HCT116 (cell line): ENCODE results near the gene TXLNG. TPM values are rescaled to one million over a fixed set of nuclear protein-coding genes. Genes with fewer than 3 reads are reported as not detected.

Experiments
- ATAC-seq: fragments of 200-7000 bp; cut with Tn5 transposase; 2 replicates; pipeline ENCODE4 v1.9.1; 2020; ENCODE audit warnings: mild to moderate bottlenecking, moderate library complexity
- BruUV-seq: library from RNA; stranded (reverse); fragments of 400-500 nt; replicated peaks from 2 replicates; lab custom pipeline; 2021; lab: Mats Ljungman, UMichigan
- CTCF ChIA-PET: fragments of 300-600 bp; sonication (Branson Sonifier 250); formaldehyde crosslinking; loops from one replicate; lab custom pipeline; 2021; ENCODE audit warnings: antibody characterized with exemption; lab: Charles Lee
- POLR2A ChIA-PET: fragments of 300-600, 350-600 bp; sonication (Branson Sonifier 250); formaldehyde crosslinking; loops from one replicate; lab custom pipeline; 2021; ENCODE audit warnings: antibody characterized with exemption; lab: Charles Lee
- RAD21 ChIA-PET, 2 experiments: fragments of 300-600 bp; sonication (Branson Sonifier 250); formaldehyde crosslinking; loops; one replicate each; lab custom pipeline; 2023; ENCODE audit warnings: low total read pairs in 2 of 2; ENCODE audit not compliant: uncharacterized antibody in 2 of 2, unreplicated experiment in 2 of 2, low non-redundant PET in 1 of 2; lab: Charles Lee
- DNase-seq: peaks from one replicate; pipeline ENCODE4 v3.0.0-alpha.2; 2010; ENCODE audit warnings: low read depth, low spot score
- H2AFZ ChIP-seq: fragments of 200-600 bp; shearing (Covaris generic), sonication (generic); 2 replicates; pipeline ENCODE4 v1.6.1; 2017; ENCODE audit warnings: low read depth, mixed run types, mixed read lengths, antibody characterized with exemption, low read length; ENCODE audit not compliant: poor library complexity, severe bottlenecking
- H3K27ac ChIP-seq: 2 replicates; pipeline ENCODE4 v1.5.1; 2012; ENCODE audit warnings: low read depth, low read length
- H3K27me3 ChIP-seq: fragments of 200-600 bp; sonication (generic); 2 replicates; pipeline ENCODE4 v1.6.1; 2016; ENCODE audit warnings: mixed run types, low read length, mixed read lengths; ENCODE audit not compliant: insufficient read depth
- H3K36me3 ChIP-seq, 2 experiments: fragments of 200-500 bp in 1 of 2; fragments of 200-600 bp in 1 of 2; sonication (Bioruptor generic) in 1 of 2; sonication (generic) in 1 of 2; 2 replicates each; pipeline versions ENCODE4 v1.5.1 to v1.6.1; 2014 to 2016; ENCODE audit warnings: low read length in 2 of 2, inconsistent platforms in 1 of 2, mixed read lengths in 1 of 2, mixed run types in 1 of 2; ENCODE audit not compliant: insufficient read depth in 2 of 2, control insufficient read depth in 1 of 2
- H3K4me1 ChIP-seq, 2 experiments: fragments of 200-600 bp in 1 of 2; sonication (generic) in 1 of 2; 2 replicates each; pipeline versions ENCODE4 v1.5.1 to v1.6.1; 2012 to 2017; ENCODE audit warnings: low read length in 2 of 2, inconsistent platforms in 1 of 2, mild to moderate bottlenecking in 1 of 2, mixed read lengths in 1 of 2, mixed run types in 1 of 2, moderate library complexity in 1 of 2; ENCODE audit not compliant: insufficient read depth in 2 of 2, control insufficient read depth in 1 of 2
- H3K4me2 ChIP-seq: fragments of 200-600 bp; sonication (generic); 2 replicates; pipeline ENCODE4 v1.6.1; 2017; ENCODE audit warnings: mixed run types, low read length, mixed read lengths
- H3K4me3 ChIP-seq, 2 experiments: fragments of 200-600 bp in 1 of 2; sonication (generic) in 1 of 2; replicated peaks in 1 of 2; 2 replicates each; pipeline ENCODE4 v1.5.1; 2011 to 2016; ENCODE audit warnings: low read length in 2 of 2, control low read depth in 1 of 2, low read depth in 1 of 2, mild to moderate bottlenecking in 1 of 2, mixed read lengths in 1 of 2, mixed run types in 1 of 2
- H3K79me2 ChIP-seq: fragments of 200-600 bp; sonication (generic); 2 replicates; pipeline ENCODE4 v1.6.1; 2017; ENCODE audit warnings: mild to moderate bottlenecking, mixed run types, low read length, moderate library complexity, mixed read lengths; ENCODE audit not compliant: insufficient read depth
- H3K9ac ChIP-seq: fragments of 200-600 bp; sonication (generic); 2 replicates; pipeline ENCODE4 v1.6.1; 2016; ENCODE audit warnings: low read length, mixed read lengths
- H3K9me2 ChIP-seq: fragments of 200-600 bp; sonication (generic), shearing (Covaris generic); 2 replicates; pipeline ENCODE4 v1.6.1; 2017; ENCODE audit warnings: mixed run types, mild to moderate bottlenecking, moderate library complexity; ENCODE audit not compliant: insufficient read depth
- H3K9me3 ChIP-seq, 2 experiments: fragments of 200-500 bp in 1 of 2; fragments of 200-600 bp in 1 of 2; sonication (Bioruptor generic) in 1 of 2; sonication (generic) in 1 of 2; 2 replicates each; pipeline ENCODE4 v1.6.1; 2014 to 2017; ENCODE audit warnings: low read length in 2 of 2, mixed read lengths in 2 of 2, inconsistent platforms in 1 of 2, low read depth in 1 of 2, mild to moderate bottlenecking in 1 of 2, mixed run types in 1 of 2, moderate library complexity in 1 of 2; ENCODE audit not compliant: control insufficient read depth in 1 of 2, insufficient read depth in 1 of 2
- H4K20me1 ChIP-seq: fragments of 200-600 bp; sonication (generic), shearing (Covaris generic); 2 replicates; pipeline ENCODE4 v1.6.1; 2017; ENCODE audit warnings: mixed run types, mild to moderate bottlenecking, moderate library complexity; ENCODE audit not compliant: insufficient read depth
- ATF3 ChIP-seq: IDR thresholded peaks from 2 replicates; pipeline ENCODE4 v1.6.1; 2012
- CBX3 ChIP-seq: IDR thresholded peaks from 2 replicates; pipeline ENCODE4 v1.6.1; 2012; ENCODE audit warnings: low read depth
- ELF1 ChIP-seq: IDR thresholded peaks from 2 replicates; pipeline ENCODE4 v1.6.1; 2012; ENCODE audit warnings: low read depth, borderline replicate concordance
- JUND ChIP-seq: IDR thresholded peaks from 2 replicates; pipeline ENCODE4 v1.6.1; 2012
- MAX ChIP-seq: IDR thresholded peaks from 2 replicates; pipeline ENCODE4 v1.6.1; 2012
- POLR2AphosphoS5 ChIP-seq: IDR thresholded peaks from 2 replicates; pipeline ENCODE4 v1.6.1; 2011; ENCODE audit warnings: mild to moderate bottlenecking, low read depth, low read length, moderate library complexity
- SIN3A ChIP-seq: IDR thresholded peaks from 2 replicates; pipeline ENCODE4 v1.6.1; 2012; ENCODE audit warnings: low read depth
- SP1 ChIP-seq: IDR thresholded peaks from 2 replicates; pipeline ENCODE4 v1.6.1; 2012; ENCODE audit warnings: low read depth
- SRF ChIP-seq: IDR thresholded peaks from 2 replicates; pipeline ENCODE4 v1.6.1; 2012; ENCODE audit warnings: low read depth
- TCF7L2 ChIP-seq: IDR thresholded peaks from 2 replicates; pipeline ENCODE4 v1.7.0; 2011; ENCODE audit warnings: borderline replicate concordance, inconsistent platforms; ENCODE audit not compliant: insufficient read depth, insufficient read length; ENCODE audit errors: extremely low read depth
- ZFX ChIP-seq: fragments of 450-650 bp; IDR thresholded peaks from 2 replicates; pipeline ENCODE4 v1.6.1; 2017
- ZNF274 ChIP-seq: fragments of 200-500 bp; sonication (Bioruptor generic); IDR thresholded peaks from 2 replicates; pipeline ENCODE4 v1.6.1; 2014; ENCODE audit warnings: mild to moderate bottlenecking, low read depth, low read length, inconsistent platforms
- intact Hi-C: fragments of 100-400 bp; cut with micrococcal nuclease; formaldehyde crosslinking; loops from 2 replicates; pipeline ENCODE4 v1.10.0; 2022
- total RNA-seq: library from RNA; stranded (reverse); gene quantifications from one replicate; pipeline ENCODE4 v1.2.1, GENCODE V29; 2021; ENCODE audit not compliant: unreplicated experiment

TXLNG gene
- total RNA-seq, 1 experiment from 2014 or later = 22.9 TPM

- TF ChIP-seq MAX (no peak), SIN3A (no peak), CBX3 (no peak), SRF (no peak), SP1 (no peak), JUND (no peak), ATF3 (no peak), ZFX (no peak)
- TF ChIP-seq, all 23 proteins: peak for 0
These were observed 28.3 kb downstream of the TXLNG start (continued) for GRCh38 chrX:16814597-16814996.

GRCh38 chrX:16819634-16820033 is 33.4 kb downstream of the TXLNG start:
- RAD21 ChIA-PET = no interaction called here
- CTCF ChIA-PET = no interaction called here
- Histone ChIP-seq H4K20me1 (no peaks in the 10 kb centered on the region), H3K4me3 (no peak overlapping the region), H3K9me2 (no peaks in the 10 kb centered on the region), H3K36me3 (peaks cover 0 to 7% of the 10 kb centered on the region in 2 experiments; a peak in 2 of 4 replicates), H3K4me2 (no peak overlapping the region), H3K27ac (no peak overlapping the region), H2AFZ (no peak overlapping the region), H3K4me1 (no peaks in the 10 kb centered on the region), H3K79me2 (peaks cover 45% of the 10 kb centered on the region), H3K27me3 (no peaks in the 10 kb centered on the region), H3K9ac (no peak overlapping the region), H3K9me3 (no peaks in the 10 kb centered on the region)
- no TSS peak for BruUV-seq
- POLR2A ChIA-PET = no interaction called here
- TF ChIP-seq POLR2AphosphoS5 = no peak
- no peak for TF ChIP-seq ELF1
- no peak for TF ChIP-seq CBX3
- TF ChIP-seq TCF7L2 = no peak
- no peak for TF ChIP-seq SP1
- TF ChIP-seq ZNF274 = no peak
- ATAC-seq = no peak
- intact Hi-C loops = loop anchor here (10.0 kb wide), 1 partner anchor 265 kb away; no protein-coding TSS in a partner anchor
- DNase-seq = no peak
